WERI-Rb-1 (cell line): Measurements from ENCODE around the gene MYO16.

Source experiments
- DNase-seq: peaks from one replicate; pipeline ENCODE4 v3.0.0-alpha.2; 2020
- H3K27ac ChIP-seq: fragments of 250-450 bp; sonication (Bioruptor Pico); 2 replicates; pipeline ENCODE4 v1.5.1; 2020; ENCODE audit warnings: mild to moderate bottlenecking, moderate library complexity
- H3K27me3 ChIP-seq: fragments of 250-450 bp; sonication (Bioruptor Pico); 2 replicates; pipeline ENCODE4 v1.5.1; 2021; ENCODE audit warnings: mild to moderate bottlenecking, low read depth, moderate library complexity; ENCODE audit not compliant: insufficient read depth, severe bottlenecking
- H3K36me3 ChIP-seq: fragments of 250-450 bp; sonication (Bioruptor Pico); 2 replicates; pipeline ENCODE4 v1.5.1; 2020; ENCODE audit warnings: mild to moderate bottlenecking, moderate library complexity
- H3K4me3 ChIP-seq: 2 replicates; pipeline ENCODE4 v1.5.1; 2011; ENCODE audit warnings: low read depth, mild to moderate bottlenecking, control low read depth, low read length
- H3K9me3 ChIP-seq: fragments of 250-450 bp; sonication (Bioruptor Pico); 2 replicates; pipeline ENCODE4 v1.5.1; 2021; ENCODE audit warnings: mild to moderate bottlenecking, moderate library complexity; ENCODE audit not compliant: severe bottlenecking
- TF ChIP-seq, protein P1 (sequence below): IDR thresholded peaks from 2 replicates; pipeline ENCODE4 v1.5.1; 2011; ENCODE audit warnings: low read depth, mild to moderate bottlenecking, control low read depth, inconsistent platforms, low read length

The MYO16 gene

DNA sequence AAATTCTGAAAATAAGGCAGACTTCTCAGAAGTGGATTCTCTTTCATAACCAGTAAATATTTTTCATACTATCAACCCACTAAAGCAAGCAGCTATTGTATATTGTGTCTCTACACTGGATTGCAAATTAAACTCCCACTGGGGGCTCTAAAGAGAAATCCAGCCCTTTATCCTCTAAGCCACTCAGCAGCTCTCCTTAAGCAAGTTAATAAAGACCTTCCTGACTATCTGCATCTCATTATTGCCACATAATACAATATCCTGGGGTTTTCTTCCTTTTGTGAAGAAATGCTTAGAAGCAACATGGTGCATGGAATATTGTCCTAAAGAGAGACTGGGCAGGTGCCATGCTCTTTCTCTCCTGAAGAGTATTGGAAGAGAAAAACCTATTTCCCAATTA, 521.3 kb downstream of the MYO16 start:
- no peak overlapping the region for H3K4me3 ChIP-seq
- H3K36me3 ChIP-seq, result no peaks in the 10 kb centered on the region
- no peak for DNase-seq
- no peaks in the 10 kb centered on the region for H3K9me3 ChIP-seq
- TF ChIP-seq, protein P1, sequence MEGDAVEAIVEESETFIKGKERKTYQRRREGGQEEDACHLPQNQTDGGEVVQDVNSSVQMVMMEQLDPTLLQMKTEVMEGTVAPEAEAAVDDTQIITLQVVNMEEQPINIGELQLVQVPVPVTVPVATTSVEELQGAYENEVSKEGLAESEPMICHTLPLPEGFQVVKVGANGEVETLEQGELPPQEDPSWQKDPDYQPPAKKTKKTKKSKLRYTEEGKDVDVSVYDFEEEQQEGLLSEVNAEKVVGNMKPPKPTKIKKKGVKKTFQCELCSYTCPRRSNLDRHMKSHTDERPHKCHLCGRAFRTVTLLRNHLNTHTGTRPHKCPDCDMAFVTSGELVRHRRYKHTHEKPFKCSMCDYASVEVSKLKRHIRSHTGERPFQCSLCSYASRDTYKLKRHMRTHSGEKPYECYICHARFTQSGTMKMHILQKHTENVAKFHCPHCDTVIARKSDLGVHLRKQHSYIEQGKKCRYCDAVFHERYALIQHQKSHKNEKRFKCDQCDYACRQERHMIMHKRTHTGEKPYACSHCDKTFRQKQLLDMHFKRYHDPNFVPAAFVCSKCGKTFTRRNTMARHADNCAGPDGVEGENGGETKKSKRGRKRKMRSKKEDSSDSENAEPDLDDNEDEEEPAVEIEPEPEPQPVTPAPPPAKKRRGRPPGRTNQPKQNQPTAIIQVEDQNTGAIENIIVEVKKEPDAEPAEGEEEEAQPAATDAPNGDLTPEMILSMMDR, result no peak
- no peaks in the 10 kb centered on the region for H3K27me3 ChIP-seq
- no peak overlapping the region for H3K27ac ChIP-seq

DNA sequence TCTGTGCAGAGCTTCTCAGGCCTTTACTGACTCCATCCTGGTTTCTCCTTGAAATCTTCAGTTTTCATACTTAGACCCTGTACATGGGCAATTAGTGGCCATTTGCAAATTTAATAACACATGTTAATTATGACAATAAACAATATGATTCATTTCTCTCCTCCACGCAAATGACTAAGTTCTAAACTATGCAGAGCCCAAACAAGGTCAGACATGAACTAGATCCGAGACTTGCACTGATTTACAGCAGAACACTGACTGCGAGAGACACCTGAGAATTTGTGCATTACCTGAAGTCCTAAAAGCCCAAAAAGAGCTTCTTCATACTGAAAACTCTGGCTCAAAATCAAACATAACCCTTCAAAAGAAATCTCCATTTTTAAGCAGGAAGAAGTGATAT, 521.8 kb downstream of the MYO16 start:
- no peak for DNase-seq
- Histone ChIP-seq H3K27me3 (no peaks in the 10 kb centered on the region), H3K36me3 (no peaks in the 10 kb centered on the region), H3K4me3 (no peak overlapping the region), H3K9me3 (no peaks in the 10 kb centered on the region), H3K27ac (no peak overlapping the region)
- TF ChIP-seq, protein P1, result no peak

DNA sequence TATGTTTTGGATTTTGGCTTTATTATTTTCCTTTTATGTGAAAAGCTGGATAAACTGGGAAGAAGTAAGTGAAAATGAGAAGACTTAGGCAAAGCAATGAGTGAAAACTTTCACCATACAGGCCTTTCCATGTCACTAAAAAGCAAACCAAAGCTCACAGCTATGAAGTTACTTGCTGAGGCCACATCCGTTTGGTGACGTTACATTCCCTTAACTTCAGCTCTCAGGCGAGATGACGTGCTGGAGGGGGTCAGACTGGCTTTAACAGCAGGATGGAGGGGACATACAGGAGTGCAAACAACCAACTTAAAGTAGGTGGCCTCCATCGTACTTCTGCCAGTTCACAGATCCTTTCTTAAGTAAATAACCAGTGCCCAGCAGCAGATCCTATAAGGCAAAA, 522.3 kb downstream of the MYO16 start:
- Histone ChIP-seq H3K27me3 (no peaks in the 10 kb centered on the region), H3K36me3 (no peaks in the 10 kb centered on the region), H3K9me3 (no peaks in the 10 kb centered on the region), H3K4me3 (no peak overlapping the region), H3K27ac (no peak overlapping the region)
- TF ChIP-seq, protein P1, result no peak
- no peak for DNase-seq

DNA sequence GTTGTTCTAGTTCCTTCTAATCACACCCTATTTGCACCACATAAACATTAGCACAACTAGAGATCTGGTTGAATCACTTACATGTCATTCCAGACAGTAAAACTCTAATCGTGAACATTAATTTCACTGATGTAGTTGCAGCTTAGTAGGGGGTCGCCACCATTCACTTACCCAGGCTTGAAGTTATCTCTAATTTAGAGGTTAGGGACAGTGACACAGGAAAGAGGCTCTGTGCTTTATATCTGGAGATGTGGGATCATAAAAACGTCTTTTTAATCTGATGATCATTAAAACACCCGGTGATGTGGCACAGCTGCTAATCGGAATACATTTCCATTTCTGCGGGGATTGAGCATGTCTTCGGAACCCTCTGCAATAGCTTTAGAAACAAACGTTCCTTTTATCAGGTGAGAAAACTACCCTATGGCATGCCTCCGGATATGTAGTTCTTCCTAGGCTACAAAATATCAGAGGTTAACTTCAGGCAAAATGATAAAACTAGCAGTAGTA, 523.0 kb downstream of the MYO16 start:
- no peaks in the 10 kb centered on the region for H3K27me3 ChIP-seq
- no peak overlapping the region for H3K27ac ChIP-seq
- TF ChIP-seq, protein P1, result no peak
- no peak for DNase-seq
- no peaks in the 10 kb centered on the region for H3K36me3 ChIP-seq
- H3K9me3 ChIP-seq, result no peaks in the 10 kb centered on the region
- H3K4me3 ChIP-seq, result no peak overlapping the region

DNA sequence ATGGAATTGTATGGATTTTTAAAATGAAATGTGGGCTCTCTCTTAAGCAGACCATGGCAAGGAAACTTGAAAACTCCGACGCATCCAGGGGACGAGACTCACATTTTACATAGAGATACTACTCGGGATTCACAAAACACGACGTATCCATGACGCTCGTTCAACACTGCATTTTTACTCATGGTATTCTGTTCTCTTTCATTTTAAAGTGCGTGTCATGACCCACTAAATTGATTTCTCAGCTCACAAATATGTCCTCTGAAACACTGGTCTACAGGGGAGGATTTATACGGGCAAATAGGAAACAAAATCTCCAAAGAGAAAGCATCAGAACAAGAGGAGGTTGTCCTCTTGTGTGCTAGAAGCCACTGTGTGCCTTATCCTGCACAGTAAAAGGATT, 523.5 kb downstream of the MYO16 start:
- Histone ChIP-seq H3K36me3 (no peaks in the 10 kb centered on the region), H3K27me3 (no peaks in the 10 kb centered on the region), H3K9me3 (no peaks in the 10 kb centered on the region), H3K27ac (no peak overlapping the region), H3K4me3 (no peak overlapping the region)
- no peak for DNase-seq
- TF ChIP-seq, protein P1, result no peak

DNA sequence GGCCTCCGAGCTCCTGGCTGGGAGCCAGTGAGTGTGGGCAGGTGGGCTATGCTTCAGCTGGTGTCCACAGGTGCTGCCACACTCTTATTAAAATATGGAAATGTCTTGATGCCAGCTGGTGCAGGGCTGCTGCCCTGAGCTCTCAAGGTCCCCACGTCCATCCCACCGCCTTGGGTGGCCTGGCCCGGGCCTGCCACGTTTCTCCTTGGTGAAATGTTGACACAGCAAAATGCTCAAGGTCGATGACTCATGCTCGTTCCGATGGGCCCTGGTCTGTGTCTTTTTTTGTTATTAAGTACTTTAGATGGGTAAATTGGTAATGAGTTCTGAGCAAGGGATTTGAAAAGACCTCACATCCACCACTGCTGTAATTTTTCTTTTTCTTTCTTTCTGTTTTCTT, 524.7 kb downstream of the MYO16 start:
- Histone ChIP-seq H3K36me3 (no peaks in the 10 kb centered on the region), H3K9me3 (no peaks in the 10 kb centered on the region), H3K27me3 (no peaks in the 10 kb centered on the region), H3K4me3 (no peak overlapping the region), H3K27ac (no peak overlapping the region)
- TF ChIP-seq, protein P1, result no peak
- no peak for DNase-seq
